ENCODE data around the gene RNASE11.

DNA sequence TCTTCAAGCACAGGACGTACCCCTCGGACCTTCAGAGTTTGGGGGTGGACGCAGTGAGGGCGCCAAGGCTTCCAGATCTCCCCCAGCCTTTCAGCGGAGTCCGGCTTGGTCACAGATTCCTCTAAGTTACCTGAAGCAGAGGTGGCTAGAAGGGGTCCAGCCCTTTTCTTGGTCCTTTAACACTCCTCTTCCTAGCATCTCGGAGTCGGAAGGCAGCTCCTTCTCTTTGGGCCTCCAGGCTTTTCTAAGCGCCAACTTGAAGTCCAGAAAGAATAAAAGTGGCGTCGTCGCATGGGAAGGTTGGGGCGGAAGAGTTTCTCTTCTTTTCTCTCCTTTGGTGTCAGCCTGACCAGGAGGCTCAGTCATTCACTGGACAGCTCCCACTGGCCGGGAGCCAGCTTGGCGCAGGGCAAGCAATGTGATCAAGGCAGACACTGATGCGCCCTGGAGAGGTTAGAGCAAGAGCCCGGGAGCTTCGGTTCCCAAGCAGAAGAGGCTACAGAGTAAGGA is 44.1 kb upstream of the RNASE11 start:
- TF ChIP-seq, protein P1, sequence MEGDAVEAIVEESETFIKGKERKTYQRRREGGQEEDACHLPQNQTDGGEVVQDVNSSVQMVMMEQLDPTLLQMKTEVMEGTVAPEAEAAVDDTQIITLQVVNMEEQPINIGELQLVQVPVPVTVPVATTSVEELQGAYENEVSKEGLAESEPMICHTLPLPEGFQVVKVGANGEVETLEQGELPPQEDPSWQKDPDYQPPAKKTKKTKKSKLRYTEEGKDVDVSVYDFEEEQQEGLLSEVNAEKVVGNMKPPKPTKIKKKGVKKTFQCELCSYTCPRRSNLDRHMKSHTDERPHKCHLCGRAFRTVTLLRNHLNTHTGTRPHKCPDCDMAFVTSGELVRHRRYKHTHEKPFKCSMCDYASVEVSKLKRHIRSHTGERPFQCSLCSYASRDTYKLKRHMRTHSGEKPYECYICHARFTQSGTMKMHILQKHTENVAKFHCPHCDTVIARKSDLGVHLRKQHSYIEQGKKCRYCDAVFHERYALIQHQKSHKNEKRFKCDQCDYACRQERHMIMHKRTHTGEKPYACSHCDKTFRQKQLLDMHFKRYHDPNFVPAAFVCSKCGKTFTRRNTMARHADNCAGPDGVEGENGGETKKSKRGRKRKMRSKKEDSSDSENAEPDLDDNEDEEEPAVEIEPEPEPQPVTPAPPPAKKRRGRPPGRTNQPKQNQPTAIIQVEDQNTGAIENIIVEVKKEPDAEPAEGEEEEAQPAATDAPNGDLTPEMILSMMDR (conservative IDR thresholded peaks at IDR 0.05 in 1 of 2, IDR thresholded peaks at IDR 0.05 in 1 of 2; ENCODE audit: low read depth in 1 of 2, low read length in 2 of 2), result no peak
- TF ChIP-seq EZH2 (IDR thresholded peaks at IDR 0.05; ENCODE audit: low read length, missing control alignments), result no peak
